Omental fat pad (tissue), 4 donors: ENCODE data around the gene DNASE2B. TPM values are rescaled to one million over a fixed set of nuclear protein-coding genes. Genes with fewer than 3 reads are reported as not detected.

Experiments
- ATAC-seq: fragments of 150-250 bp; one replicate; pipeline ENCODE4 v1.9.1; 2016; ENCODE audit warnings: mild to moderate bottlenecking, moderate library complexity; ENCODE audit not compliant: low FRiP score
- DNase-seq: peaks from one replicate; pipeline ENCODE4 v3.0.0-alpha.2; 2019; ENCODE audit warnings: low spot score
- total RNA-seq, 4 donors: library from RNA; depleted of rRNA; stranded (reverse); fragments of >200 nt; gene quantifications; one replicate each; pipeline ENCODE4 v1.1.0, GENCODE V29; 2016
- TF ChIP-seq, protein P1 (sequence below), 3 donors: fragments of 450-650 bp; IDR thresholded peaks; one replicate each; pipeline ENCODE4 v1.5.1; 2016 to 2017; ENCODE audit warnings: antibody characterized with exemption in 3 of 3, mild to moderate bottlenecking in 3 of 3, moderate library complexity in 2 of 3

DNASE2B gene
- total RNA-seq, 4 donors from 2014 or later: 1.3 to 9.7 TPM; not detected in 2

DNA sequence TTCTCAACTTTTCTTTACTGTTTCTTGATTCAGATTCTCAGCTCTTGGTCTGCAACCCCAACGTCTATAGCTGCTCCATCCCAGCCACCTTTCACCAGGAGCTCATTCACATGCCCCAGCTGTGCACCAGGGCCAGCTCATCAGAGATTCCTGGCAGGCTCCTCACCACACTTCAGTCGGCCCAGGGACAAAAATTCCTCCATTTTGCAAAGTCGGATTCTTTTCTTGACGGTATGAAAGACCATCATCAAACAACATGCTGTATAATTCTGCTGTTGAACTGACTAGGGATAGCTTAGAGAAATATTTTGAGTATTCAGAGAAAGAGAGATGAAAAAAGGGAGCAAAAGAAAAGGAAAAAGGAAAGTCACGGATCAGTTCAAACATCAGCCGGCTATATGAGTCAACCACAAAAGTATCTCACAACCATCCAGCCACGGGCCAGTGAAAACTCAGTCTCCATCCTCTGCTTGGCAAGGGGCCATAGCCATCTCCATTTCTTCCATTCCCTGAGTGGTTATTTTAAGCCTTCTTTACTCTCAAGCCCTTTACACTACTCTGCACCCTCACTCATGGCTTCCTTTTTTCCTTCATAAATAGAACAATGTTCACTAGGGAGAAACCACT is 14.1 kb downstream of the DNASE2B start:
- TF ChIP-seq, protein P1, sequence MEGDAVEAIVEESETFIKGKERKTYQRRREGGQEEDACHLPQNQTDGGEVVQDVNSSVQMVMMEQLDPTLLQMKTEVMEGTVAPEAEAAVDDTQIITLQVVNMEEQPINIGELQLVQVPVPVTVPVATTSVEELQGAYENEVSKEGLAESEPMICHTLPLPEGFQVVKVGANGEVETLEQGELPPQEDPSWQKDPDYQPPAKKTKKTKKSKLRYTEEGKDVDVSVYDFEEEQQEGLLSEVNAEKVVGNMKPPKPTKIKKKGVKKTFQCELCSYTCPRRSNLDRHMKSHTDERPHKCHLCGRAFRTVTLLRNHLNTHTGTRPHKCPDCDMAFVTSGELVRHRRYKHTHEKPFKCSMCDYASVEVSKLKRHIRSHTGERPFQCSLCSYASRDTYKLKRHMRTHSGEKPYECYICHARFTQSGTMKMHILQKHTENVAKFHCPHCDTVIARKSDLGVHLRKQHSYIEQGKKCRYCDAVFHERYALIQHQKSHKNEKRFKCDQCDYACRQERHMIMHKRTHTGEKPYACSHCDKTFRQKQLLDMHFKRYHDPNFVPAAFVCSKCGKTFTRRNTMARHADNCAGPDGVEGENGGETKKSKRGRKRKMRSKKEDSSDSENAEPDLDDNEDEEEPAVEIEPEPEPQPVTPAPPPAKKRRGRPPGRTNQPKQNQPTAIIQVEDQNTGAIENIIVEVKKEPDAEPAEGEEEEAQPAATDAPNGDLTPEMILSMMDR (IDR thresholded peaks at IDR 0.05): no peak
- ATAC-seq (no peak), DNase-seq (no peak)

DNA sequence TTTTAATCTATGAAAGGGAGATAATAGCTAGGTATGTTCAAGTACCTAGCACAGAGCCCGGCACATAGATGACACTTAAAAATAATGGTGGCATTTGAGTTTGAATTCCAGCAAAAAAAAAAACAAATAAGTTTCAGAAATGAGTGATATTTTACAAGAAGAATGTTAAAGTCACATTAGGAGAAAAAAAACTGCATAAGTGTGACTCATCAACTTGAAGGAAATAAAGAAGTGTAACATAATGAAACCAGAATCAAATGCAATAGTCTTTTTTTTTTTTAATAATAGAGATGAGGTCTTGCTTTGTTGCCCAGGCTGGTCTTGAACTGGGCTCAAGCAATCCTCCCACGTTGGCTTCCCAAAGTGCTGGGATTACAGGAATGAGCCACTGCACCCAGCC is 17.1 kb downstream of the DNASE2B start:
- ATAC-seq (no peak), DNase-seq (no peak)
- TF ChIP-seq, protein P1 (IDR thresholded peaks at IDR 0.05): no peak

DNA sequence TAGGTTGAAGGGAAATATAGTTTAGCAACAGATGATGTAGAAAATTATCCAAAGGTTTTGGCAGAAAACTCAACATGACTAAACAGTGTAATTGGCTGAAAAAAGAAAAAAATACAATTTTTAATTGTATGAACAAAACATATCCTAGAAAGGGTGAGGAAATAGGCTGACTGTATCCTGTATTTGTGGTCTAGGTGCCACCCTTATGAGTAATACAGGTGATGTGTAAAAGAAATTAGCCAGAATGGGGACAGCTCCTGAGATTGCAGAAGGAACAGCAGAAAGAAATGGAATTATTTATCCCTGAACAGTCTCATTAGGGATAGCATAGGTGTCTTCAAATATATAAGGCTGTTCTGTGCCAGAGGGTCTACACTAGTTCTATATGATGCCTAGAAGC is 24.6 kb downstream of the DNASE2B start:
- DNase-seq: no peak
- no peak for ATAC-seq
- TF ChIP-seq, protein P1 (IDR thresholded peaks at IDR 0.05): no peak

DNA sequence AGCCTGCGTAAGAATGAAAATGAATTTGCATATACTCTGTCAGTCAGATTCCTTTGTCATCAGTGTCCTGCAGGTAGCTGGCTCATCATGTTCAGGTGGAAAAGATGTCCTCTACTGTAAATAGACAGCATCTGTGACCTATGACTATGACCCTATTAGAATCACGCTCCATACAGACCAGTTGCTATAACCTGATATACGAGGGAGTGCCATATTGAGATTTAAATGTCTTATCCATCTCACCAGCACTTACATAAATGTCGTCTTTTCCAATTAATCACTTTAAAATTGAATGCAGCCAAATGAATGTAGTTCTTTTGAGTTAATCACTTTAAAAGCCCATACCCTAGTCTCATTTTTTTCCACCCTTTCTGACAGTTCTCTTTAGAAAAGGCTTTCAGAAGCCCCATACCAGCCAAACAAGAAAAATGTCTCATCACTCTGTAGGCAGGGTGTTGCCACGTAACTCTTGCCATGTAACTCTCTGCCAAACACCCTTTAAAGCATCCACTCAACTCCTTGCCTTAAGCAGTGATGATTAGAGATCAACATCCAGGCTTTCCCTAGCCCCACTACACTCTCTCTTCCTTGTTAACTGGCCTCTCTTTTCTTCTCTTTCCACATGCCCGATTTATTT is 26.3 kb downstream of the DNASE2B start:
- DNase-seq: no peak
- ATAC-seq: no peak
- TF ChIP-seq, protein P1 (IDR thresholded peaks at IDR 0.05): no peak

DNA sequence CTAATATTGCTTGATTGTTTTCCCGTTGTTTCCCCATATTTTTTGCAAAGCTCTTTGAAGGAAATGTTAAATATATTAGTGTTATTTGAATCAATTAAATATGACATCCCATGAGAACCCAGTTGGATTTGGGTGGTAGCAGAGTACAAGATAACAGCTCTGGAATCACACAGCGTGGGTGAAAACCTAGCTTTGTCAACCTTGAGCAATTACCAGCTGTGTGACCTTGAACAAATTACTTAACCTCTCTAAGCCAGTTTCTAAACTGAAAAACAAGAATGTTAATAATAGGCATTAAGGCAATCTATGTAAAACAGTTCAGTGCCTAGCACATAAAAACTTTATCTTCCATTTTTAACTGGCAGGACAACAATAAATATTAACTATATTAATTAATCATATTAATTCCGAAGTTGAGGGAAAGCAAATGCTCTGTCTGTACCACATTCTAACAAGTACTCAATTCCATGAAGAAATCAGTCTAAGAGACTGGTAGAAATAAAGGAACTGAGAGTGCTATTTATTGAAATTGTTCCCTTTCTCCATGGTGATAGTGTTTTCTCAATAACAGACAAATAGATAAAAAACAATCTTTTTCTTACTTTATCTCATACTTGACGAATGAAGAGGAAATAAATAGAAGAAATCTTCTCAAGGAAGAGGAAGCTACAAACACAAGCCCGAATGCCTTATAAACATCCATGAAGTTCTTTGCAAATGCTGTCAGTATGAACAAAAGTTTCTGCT is 27.0 kb downstream of the DNASE2B start:
- TF ChIP-seq, protein P1 (IDR thresholded peaks at IDR 0.05): no peak
- no peak for ATAC-seq
- no peak for DNase-seq

DNA sequence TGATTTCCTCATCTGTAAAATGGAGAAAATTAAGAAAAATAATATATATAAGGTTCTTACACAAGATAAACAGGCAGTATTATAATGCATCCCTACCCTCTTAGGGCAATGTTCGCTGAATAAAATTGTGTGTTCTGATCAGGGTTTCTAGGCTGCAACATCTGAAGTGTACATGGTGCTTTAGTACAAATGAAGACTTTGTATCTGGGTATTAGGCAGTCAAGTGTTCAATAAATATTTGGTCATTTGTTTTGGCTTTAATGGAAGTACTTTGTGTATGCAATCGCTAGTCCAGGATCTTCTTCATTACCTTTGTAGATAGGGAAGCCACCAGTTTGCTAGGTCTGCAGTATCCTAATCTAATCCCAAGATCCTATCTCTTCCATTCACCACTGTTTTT is 28.1 kb downstream of the DNASE2B start:
- DNase-seq: no peak
- TF ChIP-seq, protein P1 (IDR thresholded peaks at IDR 0.05): no peak
- no peak for ATAC-seq
